HepG2 (cell line): Measurements from ENCODE around the gene FRMD4A. TPM values are rescaled to one million over a fixed set of nuclear protein-coding genes. Genes with fewer than 3 reads are reported as not detected.

Experiments
- ATAC-seq: fragments of 200-7000 bp; cut with Tn5 transposase; 3 replicates; pipeline ENCODE4 v1.9.1; 2020; ENCODE audit warnings: mild to moderate bottlenecking, moderate library complexity
- BruUV-seq: library from RNA; stranded (reverse); fragments of 400-500 nt; replicated peaks from 2 replicates; lab custom pipeline; 2021; lab: Mats Ljungman, UMichigan
- CTCF ChIA-PET: fragments of 300-600 bp; formaldehyde crosslinking; extraction: SDS; loops from one replicate; lab custom pipeline; 2021; ENCODE audit warnings: low total read pairs, inconsistent platforms, low intra/inter-chr PET ratio; lab: Yijun Ruan, JAX
- POLR2A ChIA-PET: fragments of 350-600 bp; sonication (Branson Sonifier 250); formaldehyde crosslinking; loops from one replicate; lab custom pipeline; 2020; ENCODE audit warnings: antibody characterized with exemption, inconsistent platforms; lab: Yijun Ruan, JAX
- DNase-seq: peaks from one replicate; pipeline ENCODE4 v3.0.0-alpha.2; 2015; ENCODE audit warnings: low spot score
- FAIRE-seq: peaks from 3 replicates; lab custom pipeline; 2011; peaks lifted over from hg19 to GRCh38; lab: Jason Lieb, UNC
- H2AFZ ChIP-seq: one replicate; pipeline ENCODE4 v1.6.1; 2011; ENCODE audit warnings: low read length, inconsistent platforms
- H3K27ac ChIP-seq: fragments of 300-600 bp; 3 replicates; pipeline ENCODE4 v1.8.0; 2011; ENCODE audit warnings: mixed run types, mild to moderate bottlenecking, mixed read lengths, low read length, inconsistent platforms; ENCODE audit not compliant: insufficient read depth; ENCODE audit errors: extremely low read length
- H3K27me3 ChIP-seq, 2 experiments: fragments of 200-600 bp in 1 of 2; 2 replicates in 1 of 2; 3 replicates in 1 of 2; pipeline versions ENCODE4 v1.6.0 to v1.8.0; 2011; ENCODE audit warnings: low read length in 2 of 2, mild to moderate bottlenecking in 2 of 2, moderate library complexity in 2 of 2, inconsistent platforms in 1 of 2; ENCODE audit not compliant: insufficient read depth in 2 of 2, control insufficient read depth in 1 of 2
- H3K36me3 ChIP-seq, 2 experiments: fragments of 200-600 bp in 1 of 2; replicated peaks in 1 of 2; 2 replicates in 1 of 2; 3 replicates in 1 of 2; pipeline versions ENCODE4 v1.5.1 to v1.8.0; 2011; ENCODE audit warnings: low read length in 2 of 2, inconsistent platforms in 1 of 2; ENCODE audit not compliant: insufficient read depth in 2 of 2, control insufficient read depth in 1 of 2
- H3K4me1 ChIP-seq: 2 replicates; pipeline ENCODE4 v1.5.1; 2012; ENCODE audit warnings: low read length, inconsistent platforms; ENCODE audit not compliant: insufficient read depth
- H3K4me2 ChIP-seq: 2 replicates; pipeline ENCODE4 v1.6.0; 2011; ENCODE audit warnings: low read depth, low read length, inconsistent platforms
- H3K4me3 ChIP-seq, 3 experiments: fragments of 200-600 bp in 1 of 3; sonication (generic), shearing (Covaris generic) in 1 of 3; replicated peaks in 1 of 3; 2 replicates each; pipeline ENCODE4 v1.5.1; 2011 to 2016; ENCODE audit warnings: low read length in 3 of 3, inconsistent platforms in 2 of 3, low read depth in 2 of 3, mild to moderate bottlenecking in 2 of 3, control low read depth in 1 of 3, mixed read lengths in 1 of 3; ENCODE audit not compliant: insufficient read depth in 1 of 3
- H3K79me2 ChIP-seq: one replicate; pipeline ENCODE4 v1.6.1; 2011; ENCODE audit warnings: low read length, inconsistent platforms; ENCODE audit not compliant: insufficient read depth
- H3K9ac ChIP-seq: 2 replicates; pipeline ENCODE4 v1.6.0; 2011; ENCODE audit warnings: mild to moderate bottlenecking, low read depth, low read length, inconsistent platforms; ENCODE audit not compliant: insufficient read depth
- H3K9me3 ChIP-seq: 2 replicates; pipeline ENCODE4 v1.5.1; 2012; ENCODE audit warnings: mild to moderate bottlenecking, low read length
- H4K20me1 ChIP-seq: 2 replicates; pipeline ENCODE4 v1.6.0; 2011; ENCODE audit warnings: inconsistent platforms, mild to moderate bottlenecking, low read length, moderate library complexity; ENCODE audit not compliant: insufficient read depth
- FOSL2 ChIP-seq: sonication (generic); formaldehyde crosslinking; IDR thresholded peaks from 2 replicates; pipeline ENCODE4 v1.4.0; 2020; ENCODE audit warnings: missing genetic modification reagents
- MIER2 ChIP-seq: IDR thresholded peaks from 2 replicates; pipeline ENCODE4 v1.6.1; 2016; ENCODE audit warnings: missing biosample characterization, missing genetic modification reagents
- NR3C1 ChIP-seq: sonication (generic); formaldehyde crosslinking; IDR thresholded peaks from 2 replicates; pipeline ENCODE4 v1.4.0; 2020; ENCODE audit warnings: missing genetic modification reagents
- TEAD3 ChIP-seq: optimal IDR thresholded peaks from 2 replicates; pipeline ENCODE3; 2016; ENCODE audit warnings: borderline replicate concordance
- WGBS: methylation state at CpG from one replicate; pipeline ENCODE4 v1.1.6; 2017; ENCODE audit warnings: low lambda C conversion rate; 5-methylcytosine and 5-hydroxymethylcytosine counted together
- in situ Hi-C: cut with HindIII; loops from 2 replicates; pipeline ENCODE4 v1.10.0; 2017; ENCODE audit warnings: low pct_unique_long_range_greater_than_20kb; ENCODE audit not compliant: extremely low pct_ligation_motif_present
- intact Hi-C: fragments of 100-400 bp; cut with micrococcal nuclease; formaldehyde crosslinking; loops from one replicate; pipeline ENCODE4 v1.10.0; 2022; ENCODE audit not compliant: unreplicated experiment
- polyA plus RNA-seq, 8 experiments: library from polyadenylated mRNA; depleted of rRNA in 3 of 8; stranded (reverse) in 7 of 8; unstranded in 1 of 8; fragments of >200 nt; fragmentation: Illumina TruSeq in 4 of 8; extraction: Trizol in 4 of 8; gene quantifications; 2 replicates each; pipeline versions ENCODE4 v1.2.1 to v1.2.3, GENCODE V29; 2011 to 2016; ENCODE audit warnings: low read depth in 4 of 8, missing spikeins in 1 of 8, mixed read lengths in 1 of 8; ENCODE audit not compliant: insufficient read depth in 1 of 8
- total RNA-seq, 5 experiments: library from RNA; depleted of rRNA; stranded (reverse); fragments of >200 nt; fragmentation: Illumina TruSeq; extraction: Trizol; gene quantifications; 2 replicates each; pipeline ENCODE4 v1.2.3, GENCODE V29; 2016; ENCODE audit warnings: low read depth in 1 of 5
- TF ChIP-seq, protein P1 (sequence below): sonication (generic); formaldehyde crosslinking; conservative IDR thresholded peaks from 2 replicates; pipeline ENCODE4 v1.4.0; 2020; ENCODE audit warnings: missing genetic modification reagents
- TF ChIP-seq, protein P2 (sequence below): sonication (generic); formaldehyde crosslinking; IDR thresholded peaks from 2 replicates; pipeline ENCODE4 v1.8.0; 2022; ENCODE audit warnings: missing genetic modification reagents, mild to moderate bottlenecking, borderline replicate concordance
- TF ChIP-seq, protein P3 (sequence below): sonication (generic); formaldehyde crosslinking; IDR thresholded peaks from 2 replicates; pipeline ENCODE4 v1.4.0; 2020; ENCODE audit warnings: mild to moderate bottlenecking, missing genetic modification reagents

Gene FRMD4A
- total and polyA plus RNA-seq, 2 of the 13 experiments (the other 11 are each of a cell fraction or from before 2014, with no cell fraction given), result 0.09 to 0.26 TPM

DNA sequence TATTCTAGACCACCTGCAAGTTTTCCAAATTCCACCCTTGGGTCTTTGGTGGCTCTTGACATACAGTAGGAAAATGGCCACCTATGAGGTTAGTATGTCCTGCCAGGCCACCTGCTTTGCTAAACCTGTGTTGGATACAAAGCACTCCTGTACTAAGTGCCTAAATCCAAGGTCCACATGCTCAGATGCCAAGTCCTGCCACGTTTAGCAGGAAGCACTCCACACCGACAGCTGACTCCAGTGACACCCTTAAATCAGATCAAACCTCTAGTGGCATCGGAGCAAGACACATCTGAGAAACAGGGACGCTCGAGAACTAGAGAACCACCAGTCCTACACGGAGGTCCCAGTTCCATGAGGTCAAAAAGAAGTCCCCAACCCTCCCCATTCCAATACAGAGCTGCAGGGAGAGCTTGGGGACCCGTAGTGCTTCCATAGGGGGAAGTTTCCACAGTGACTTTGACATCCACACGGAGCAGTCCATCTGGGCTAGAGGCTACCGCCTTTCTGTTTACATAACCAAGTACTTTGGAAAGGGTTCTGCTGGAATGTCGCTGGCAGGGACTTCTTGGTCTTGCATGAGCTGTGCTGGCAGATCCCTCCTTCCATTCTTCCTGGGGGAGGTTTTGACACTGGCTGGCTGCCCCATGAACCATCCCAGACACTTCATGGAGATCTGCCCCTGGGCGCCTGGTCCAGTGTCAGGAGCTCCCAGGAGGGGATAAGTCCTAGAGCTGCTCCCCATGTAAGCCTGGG, 453.4 kb downstream of the FRMD4A start:
- no peaks in the 10 kb centered on the region for H4K20me1 ChIP-seq
- in situ Hi-C loops, result no loop called here
- no peak overlapping the region for H3K9ac ChIP-seq
- H3K9me3 ChIP-seq, result no peaks in the 10 kb centered on the region
- no peaks in the 10 kb centered on the region for H3K79me2 ChIP-seq
- H3K4me1 ChIP-seq, result peaks cover 16% of the 10 kb centered on the region
- H3K4me3 ChIP-seq, result no peak overlapping the region
- FAIRE-seq (no peak), DNase-seq (peak; percentile 5)
- H3K27me3 ChIP-seq, result peaks cover 0 to 9% of the 10 kb centered on the region in 2 experiments; a peak in 3 of 5 replicates
- no peaks in the 10 kb centered on the region for H3K36me3 ChIP-seq
- H2AFZ ChIP-seq, result no peak overlapping the region
- intact Hi-C loops, result no loop called here
- H3K4me2 ChIP-seq, result no peak overlapping the region
- no TSS peak for BruUV-seq
- ChIA-PET CTCF (no interaction called here), POLR2A (no interaction called here)
- 15% methylated on average over 8 of the region's 11 CpGs for WGBS
- no peak overlapping the region for H3K27ac ChIP-seq
- TF ChIP-seq, protein P1, sequence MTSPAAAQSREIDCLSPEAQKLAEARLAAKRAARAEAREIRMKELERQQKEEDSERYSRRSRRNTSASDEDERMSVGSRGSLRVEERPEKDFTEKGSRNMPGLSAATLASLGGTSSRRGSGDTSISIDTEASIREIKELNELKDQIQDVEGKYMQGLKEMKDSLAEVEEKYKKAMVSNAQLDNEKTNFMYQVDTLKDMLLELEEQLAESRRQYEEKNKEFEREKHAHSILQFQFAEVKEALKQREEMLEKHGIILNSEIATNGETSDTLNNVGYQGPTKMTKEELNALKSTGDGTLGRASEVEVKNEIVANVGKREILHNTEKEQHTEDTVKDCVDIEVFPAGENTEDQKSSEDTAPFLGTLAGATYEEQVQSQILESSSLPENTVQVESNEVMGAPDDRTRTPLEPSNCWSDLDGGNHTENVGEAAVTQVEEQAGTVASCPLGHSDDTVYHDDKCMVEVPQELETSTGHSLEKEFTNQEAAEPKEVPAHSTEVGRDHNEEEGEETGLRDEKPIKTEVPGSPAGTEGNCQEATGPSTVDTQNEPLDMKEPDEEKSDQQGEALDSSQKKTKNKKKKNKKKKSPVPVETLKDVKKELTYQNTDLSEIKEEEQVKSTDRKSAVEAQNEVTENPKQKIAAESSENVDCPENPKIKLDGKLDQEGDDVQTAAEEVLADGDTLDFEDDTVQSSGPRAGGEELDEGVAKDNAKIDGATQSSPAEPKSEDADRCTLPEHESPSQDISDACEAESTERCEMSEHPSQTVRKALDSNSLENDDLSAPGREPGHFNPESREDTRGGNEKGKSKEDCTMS, result no peak
- TF ChIP-seq, protein P2, sequence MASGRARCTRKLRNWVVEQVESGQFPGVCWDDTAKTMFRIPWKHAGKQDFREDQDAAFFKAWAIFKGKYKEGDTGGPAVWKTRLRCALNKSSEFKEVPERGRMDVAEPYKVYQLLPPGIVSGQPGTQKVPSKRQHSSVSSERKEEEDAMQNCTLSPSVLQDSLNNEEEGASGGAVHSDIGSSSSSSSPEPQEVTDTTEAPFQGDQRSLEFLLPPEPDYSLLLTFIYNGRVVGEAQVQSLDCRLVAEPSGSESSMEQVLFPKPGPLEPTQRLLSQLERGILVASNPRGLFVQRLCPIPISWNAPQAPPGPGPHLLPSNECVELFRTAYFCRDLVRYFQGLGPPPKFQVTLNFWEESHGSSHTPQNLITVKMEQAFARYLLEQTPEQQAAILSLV (CRISPR knock-in tag), result no peak
- TF ChIP-seq MIER2 (CRISPR knock-in tag), result no peak
- TF ChIP-seq TEAD3 (CRISPR knock-in tag), result peak; percentile 37
- TF ChIP-seq NR3C1 (CRISPR knock-in tag), result no peak
- TF ChIP-seq, protein P3, sequence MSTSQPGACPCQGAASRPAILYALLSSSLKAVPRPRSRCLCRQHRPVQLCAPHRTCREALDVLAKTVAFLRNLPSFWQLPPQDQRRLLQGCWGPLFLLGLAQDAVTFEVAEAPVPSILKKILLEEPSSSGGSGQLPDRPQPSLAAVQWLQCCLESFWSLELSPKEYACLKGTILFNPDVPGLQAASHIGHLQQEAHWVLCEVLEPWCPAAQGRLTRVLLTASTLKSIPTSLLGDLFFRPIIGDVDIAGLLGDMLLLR (CRISPR knock-in tag), result no peak
- TF ChIP-seq FOSL2 (CRISPR knock-in tag), result no peak
- TF ChIP-seq, all 625 proteins: peak for 1
- ATAC-seq, result peak; percentile 58
